ENCODE measurements around the gene CACNG8.

DNA sequence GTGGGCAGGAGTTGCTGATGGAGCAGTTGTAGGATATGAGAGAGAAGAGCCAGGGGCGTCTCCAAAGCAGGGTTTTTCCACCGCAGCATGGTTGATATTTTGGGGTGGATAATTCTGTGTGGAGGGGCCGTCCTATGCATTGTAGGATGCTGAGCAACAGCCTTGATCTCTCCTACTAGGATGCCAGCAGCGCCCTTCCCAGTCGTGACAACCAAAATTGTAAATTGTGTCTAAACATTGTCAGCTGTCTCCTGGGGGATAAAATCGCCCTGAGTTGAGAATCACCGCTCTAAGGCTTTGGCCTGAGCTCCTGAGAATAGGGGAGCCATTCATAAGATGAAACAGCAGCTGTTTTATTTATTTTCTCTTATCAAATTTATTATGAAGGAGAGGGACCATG, 4.2 kb downstream of the CACNG8 start:
- TF ChIP-seq POLR2A (IDR thresholded peaks at IDR 0.05): no peak
- TF ChIP-seq, protein P1, sequence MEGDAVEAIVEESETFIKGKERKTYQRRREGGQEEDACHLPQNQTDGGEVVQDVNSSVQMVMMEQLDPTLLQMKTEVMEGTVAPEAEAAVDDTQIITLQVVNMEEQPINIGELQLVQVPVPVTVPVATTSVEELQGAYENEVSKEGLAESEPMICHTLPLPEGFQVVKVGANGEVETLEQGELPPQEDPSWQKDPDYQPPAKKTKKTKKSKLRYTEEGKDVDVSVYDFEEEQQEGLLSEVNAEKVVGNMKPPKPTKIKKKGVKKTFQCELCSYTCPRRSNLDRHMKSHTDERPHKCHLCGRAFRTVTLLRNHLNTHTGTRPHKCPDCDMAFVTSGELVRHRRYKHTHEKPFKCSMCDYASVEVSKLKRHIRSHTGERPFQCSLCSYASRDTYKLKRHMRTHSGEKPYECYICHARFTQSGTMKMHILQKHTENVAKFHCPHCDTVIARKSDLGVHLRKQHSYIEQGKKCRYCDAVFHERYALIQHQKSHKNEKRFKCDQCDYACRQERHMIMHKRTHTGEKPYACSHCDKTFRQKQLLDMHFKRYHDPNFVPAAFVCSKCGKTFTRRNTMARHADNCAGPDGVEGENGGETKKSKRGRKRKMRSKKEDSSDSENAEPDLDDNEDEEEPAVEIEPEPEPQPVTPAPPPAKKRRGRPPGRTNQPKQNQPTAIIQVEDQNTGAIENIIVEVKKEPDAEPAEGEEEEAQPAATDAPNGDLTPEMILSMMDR (IDR thresholded peaks at IDR 0.05): no peak
- TF ChIP-seq POLR2AphosphoS5 (IDR thresholded peaks at IDR 0.05): no peak
